MM.1S (cell line): ENCODE measurements around the gene RBM25.

Experiments
- DNase-seq: peaks from one replicate; pipeline ENCODE4 v3.0.0-alpha.2; 2015
- H2AFZ ChIP-seq: fragments of 300-600 bp; sonication (generic); 2 replicates; pipeline ENCODE4 v1.6.0; 2016; ENCODE audit warnings: antibody characterized with exemption, low read length
- H3F3A ChIP-seq: fragments of 300-600 bp; sonication (generic); 2 replicates; pipeline ENCODE4 v1.6.1; 2016; ENCODE audit warnings: mild to moderate bottlenecking, antibody characterized with exemption, low read length, moderate library complexity, mixed read lengths; ENCODE audit not compliant: insufficient read depth
- H3K27ac ChIP-seq: fragments of 300-600 bp; sonication (generic); 2 replicates; pipeline ENCODE4 v1.5.1; 2016; ENCODE audit warnings: mild to moderate bottlenecking, low read length
- H3K27me3 ChIP-seq: fragments of 300-600 bp; sonication (generic); replicated peaks from 2 replicates; pipeline ENCODE4 v1.6.0; 2016; ENCODE audit warnings: low read length; ENCODE audit not compliant: insufficient read depth
- H3K36me3 ChIP-seq: fragments of 300-600 bp; sonication (generic); replicated peaks from 2 replicates; pipeline ENCODE4 v1.6.1; 2016; ENCODE audit warnings: mild to moderate bottlenecking, low read length, mixed read lengths; ENCODE audit not compliant: insufficient read depth
- H3K4me1 ChIP-seq: fragments of 300-600 bp; sonication (generic); 2 replicates; pipeline ENCODE4 v1.6.1; 2016; ENCODE audit warnings: low read length, mixed read lengths
- H3K4me2 ChIP-seq: fragments of 300-600 bp; sonication (generic); 2 replicates; pipeline ENCODE4 v1.6.0; 2016; ENCODE audit warnings: low read depth, low read length
- H3K4me3 ChIP-seq: fragments of 300-600 bp; sonication (generic); 2 replicates; pipeline ENCODE4 v1.5.1; 2016; ENCODE audit warnings: low read length, mixed read lengths
- H3K79me2 ChIP-seq: fragments of 300-600 bp; sonication (generic); 2 replicates; pipeline ENCODE4 v1.6.1; 2016; ENCODE audit warnings: mixed run types, low read length, mixed read lengths
- H3K9ac ChIP-seq: fragments of 300-600 bp; sonication (generic); 2 replicates; pipeline ENCODE4 v1.6.1; 2016; ENCODE audit warnings: low read length, mixed read lengths
- H3K9me2 ChIP-seq: fragments of 300-600 bp; sonication (generic); replicated peaks from 2 replicates; pipeline ENCODE4 v1.6.1; 2016; ENCODE audit warnings: mild to moderate bottlenecking, low read length, mixed read lengths; ENCODE audit not compliant: insufficient read depth
- H3K9me3 ChIP-seq: fragments of 300-600 bp; sonication (generic); replicated peaks from 2 replicates; pipeline ENCODE4 v1.6.1; 2016; ENCODE audit warnings: mild to moderate bottlenecking, low read length, mixed read lengths; ENCODE audit not compliant: insufficient read depth
- H4K20me1 ChIP-seq: fragments of 300-600 bp; sonication (generic); 2 replicates; pipeline ENCODE4 v1.6.1; 2016; ENCODE audit warnings: mild to moderate bottlenecking, low read length, moderate library complexity, mixed read lengths; ENCODE audit not compliant: insufficient read depth
- EZH2 ChIP-seq: fragments of 300-600 bp; sonication (generic); optimal IDR thresholded peaks from 2 replicates; pipeline ENCODE3; 2017; ENCODE audit warnings: low read depth, mild to moderate bottlenecking, antibody characterized with exemption, low read length, mixed read lengths
- TF ChIP-seq, protein P1 (sequence below): fragments of 300-600 bp; sonication (generic); IDR thresholded peaks from 2 replicates; pipeline ENCODE4 v1.5.1; 2016; ENCODE audit warnings: antibody characterized with exemption, low read length, mixed read lengths

Gene RBM25

DNA sequence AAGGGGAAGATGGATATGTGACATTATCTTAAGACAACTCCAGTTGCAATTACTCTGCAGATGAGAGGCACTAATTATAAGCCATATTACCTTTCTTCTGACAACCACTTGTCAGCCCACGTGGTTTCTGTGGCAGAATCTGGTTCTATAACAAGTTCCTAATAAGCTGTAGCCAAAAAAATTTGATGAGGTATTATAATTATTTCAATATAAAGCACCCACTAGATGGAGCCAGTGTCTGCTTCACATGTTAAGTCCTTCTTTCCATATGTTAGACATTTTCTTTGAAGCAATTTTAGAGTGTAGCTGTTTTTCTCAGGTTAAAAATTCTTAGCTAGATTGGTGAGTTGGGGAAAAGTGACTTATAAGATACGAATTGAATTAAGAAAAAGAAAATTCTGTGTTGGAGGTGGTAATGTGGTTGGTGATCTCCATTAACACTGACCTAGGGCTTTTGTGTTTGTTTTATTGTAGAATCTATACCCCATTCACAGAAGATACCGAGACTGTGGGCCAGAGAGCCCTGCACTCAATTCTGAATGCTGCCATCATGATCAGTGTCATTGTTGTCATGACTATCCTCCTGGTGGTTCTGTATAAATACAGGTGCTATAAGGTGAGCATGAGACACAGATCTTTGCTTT, 114.9 kb downstream of the RBM25 start:
- TF ChIP-seq, protein P1, sequence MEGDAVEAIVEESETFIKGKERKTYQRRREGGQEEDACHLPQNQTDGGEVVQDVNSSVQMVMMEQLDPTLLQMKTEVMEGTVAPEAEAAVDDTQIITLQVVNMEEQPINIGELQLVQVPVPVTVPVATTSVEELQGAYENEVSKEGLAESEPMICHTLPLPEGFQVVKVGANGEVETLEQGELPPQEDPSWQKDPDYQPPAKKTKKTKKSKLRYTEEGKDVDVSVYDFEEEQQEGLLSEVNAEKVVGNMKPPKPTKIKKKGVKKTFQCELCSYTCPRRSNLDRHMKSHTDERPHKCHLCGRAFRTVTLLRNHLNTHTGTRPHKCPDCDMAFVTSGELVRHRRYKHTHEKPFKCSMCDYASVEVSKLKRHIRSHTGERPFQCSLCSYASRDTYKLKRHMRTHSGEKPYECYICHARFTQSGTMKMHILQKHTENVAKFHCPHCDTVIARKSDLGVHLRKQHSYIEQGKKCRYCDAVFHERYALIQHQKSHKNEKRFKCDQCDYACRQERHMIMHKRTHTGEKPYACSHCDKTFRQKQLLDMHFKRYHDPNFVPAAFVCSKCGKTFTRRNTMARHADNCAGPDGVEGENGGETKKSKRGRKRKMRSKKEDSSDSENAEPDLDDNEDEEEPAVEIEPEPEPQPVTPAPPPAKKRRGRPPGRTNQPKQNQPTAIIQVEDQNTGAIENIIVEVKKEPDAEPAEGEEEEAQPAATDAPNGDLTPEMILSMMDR = peak; percentile 28
- no peak for TF ChIP-seq EZH2
- no peak overlapping the region for H3K4me2 ChIP-seq
- no peak overlapping the region for H3K9ac ChIP-seq
- H3K4me1 ChIP-seq = no peaks in the 10 kb centered on the region
- no peak overlapping the region for H3K4me3 ChIP-seq
- no peak overlapping the region for H2AFZ ChIP-seq
- DNase-seq = peak; percentile 12
- H3K27ac ChIP-seq = no peak overlapping the region
- no peaks in the 10 kb centered on the region for H3K79me2 ChIP-seq
- no peaks in the 10 kb centered on the region for H3K27me3 ChIP-seq
- no peaks in the 10 kb centered on the region for H3F3A ChIP-seq
- no peaks in the 10 kb centered on the region for H4K20me1 ChIP-seq
- H3K36me3 ChIP-seq = no peaks in the 10 kb centered on the region
- no peaks in the 10 kb centered on the region for H3K9me2 ChIP-seq
- no peaks in the 10 kb centered on the region for H3K9me3 ChIP-seq
